DOHH2 (cell line): ENCODE measurements around the gene PODXL2.

Experiments used
- H3F3A ChIP-seq: fragments of 200-600 bp; sonication (generic), shearing (Covaris generic); 2 replicates; pipeline ENCODE4 v1.6.0; 2016; ENCODE audit warnings: antibody characterized with exemption, mild to moderate bottlenecking; ENCODE audit not compliant: control insufficient read depth, insufficient read depth
- H3K27ac ChIP-seq: fragments of 200-600 bp; sonication (generic); 2 replicates; pipeline ENCODE4 v1.5.1; 2014; ENCODE audit warnings: low read depth, mild to moderate bottlenecking, low read length, moderate library complexity
- H3K27me3 ChIP-seq: fragments of 200-600 bp; sonication (generic); 2 replicates; pipeline ENCODE4 v1.6.1; 2014; ENCODE audit warnings: mild to moderate bottlenecking, low read length, mixed read lengths; ENCODE audit not compliant: control insufficient read depth
- H3K36me3 ChIP-seq: fragments of 200-600 bp; sonication (generic); 2 replicates; pipeline ENCODE4 v1.6.1; 2014; ENCODE audit warnings: mild to moderate bottlenecking, low read length, moderate library complexity, mixed read lengths; ENCODE audit not compliant: control insufficient read depth
- H3K4me1 ChIP-seq: fragments of 200-600 bp; sonication (generic); 2 replicates; pipeline ENCODE4 v1.6.1; 2014; ENCODE audit warnings: mild to moderate bottlenecking, low read length, mixed read lengths; ENCODE audit not compliant: control insufficient read depth
- H3K4me2 ChIP-seq: fragments of 200-600 bp; sonication (generic); 2 replicates; pipeline ENCODE4 v1.6.0; 2014; ENCODE audit warnings: mild to moderate bottlenecking, low read length, moderate library complexity
- H3K4me3 ChIP-seq: fragments of 200-600 bp; sonication (generic); 2 replicates; pipeline ENCODE4 v1.5.1; 2014; ENCODE audit warnings: mild to moderate bottlenecking, low read length, mixed read lengths
- H3K79me2 ChIP-seq: fragments of 200-600 bp; sonication (generic); 2 replicates; pipeline ENCODE4 v1.6.1; 2014; ENCODE audit warnings: mild to moderate bottlenecking, low read length, mixed read lengths; ENCODE audit not compliant: control insufficient read depth
- H3K9me2 ChIP-seq: fragments of 200-600 bp; sonication (generic); replicated peaks from 2 replicates; pipeline ENCODE4 v1.6.1; 2014; ENCODE audit warnings: mild to moderate bottlenecking, low read length, mixed read lengths; ENCODE audit not compliant: control insufficient read depth
- H3K9me3 ChIP-seq: fragments of 200-600 bp; sonication (generic); 2 replicates; pipeline ENCODE4 v1.6.1; 2014; ENCODE audit warnings: antibody characterized with exemption, low read length, mixed read lengths; ENCODE audit not compliant: control insufficient read depth, insufficient read depth
- H4K20me1 ChIP-seq: fragments of 200-600 bp; sonication (generic); 2 replicates; pipeline ENCODE4 v1.6.0; 2014; ENCODE audit warnings: low read depth, mild to moderate bottlenecking, antibody characterized with exemption, low read length, moderate library complexity; ENCODE audit not compliant: control insufficient read depth, insufficient read depth
- CTCF ChIP-seq: fragments of 200-600 bp; sonication (generic); IDR thresholded peaks from one replicate; pipeline ENCODE4 v1.5.1; 2014; ENCODE audit warnings: antibody characterized with exemption, mild to moderate bottlenecking, low read depth, low read length; ENCODE audit not compliant: poor library complexity, severe bottlenecking
- EZH2phosphoT487 ChIP-seq: fragments of 200-600 bp; sonication (generic); IDR thresholded peaks from 2 replicates; pipeline ENCODE4 v1.6.1; 2017; ENCODE audit warnings: borderline replicate concordance, mild to moderate bottlenecking, antibody characterized with exemption, low read length, moderate library complexity, mixed read lengths

Gene PODXL2

GRCh38 chr3:127628426-127628787 lies 578 bp upstream of the PODXL2 start:
- no peak overlapping the region for H3K4me3 ChIP-seq
- H3K4me2 ChIP-seq: no peak overlapping the region
- no peak overlapping the region for H3K27ac ChIP-seq
- no peaks in the 10 kb centered on the region for H3K9me3 ChIP-seq
- H3K4me1 ChIP-seq: peaks cover 29% of the 10 kb centered on the region
- no peaks in the 10 kb centered on the region for H3K79me2 ChIP-seq
- H3F3A ChIP-seq: peaks cover 9% of the 10 kb centered on the region
- no peaks in the 10 kb centered on the region for H3K9me2 ChIP-seq
- no peaks in the 10 kb centered on the region for H3K27me3 ChIP-seq
- no peaks in the 10 kb centered on the region for H4K20me1 ChIP-seq
- H3K36me3 ChIP-seq: no peaks in the 10 kb centered on the region
- TF ChIP-seq EZH2phosphoT487: no peak
- no peak for TF ChIP-seq CTCF

- H3K9me2 ChIP-seq: no peaks in the 10 kb centered on the region
- H3K4me3 ChIP-seq: no peak overlapping the region
- H3K27me3 ChIP-seq: no peaks in the 10 kb centered on the region
- peaks cover 29% of the 10 kb centered on the region for H3K4me1 ChIP-seq
- no peak for TF ChIP-seq CTCF
- no peak for TF ChIP-seq EZH2phosphoT487
- peaks cover 4% of the 10 kb centered on the region; the same call in 1 of the 2 replicates for H3F3A ChIP-seq
- peak overlapping the region; percentile 34 for H3K4me2 ChIP-seq
- no peaks in the 10 kb centered on the region for H3K9me3 ChIP-seq
- no peak overlapping the region for H3K27ac ChIP-seq
- no peaks in the 10 kb centered on the region for H4K20me1 ChIP-seq
- no peaks in the 10 kb centered on the region for H3K36me3 ChIP-seq
- no peaks in the 10 kb centered on the region for H3K79me2 ChIP-seq
These were observed 750 bp downstream of the PODXL2 start for GRCh38 chr3:127629467-127630403.

GRCh38 chr3:127630811-127631714 lies 2.1 kb downstream of the PODXL2 start:
- Histone ChIP-seq H3K4me1 (peaks cover 19% of the 10 kb centered on the region), H3K79me2 (no peaks in the 10 kb centered on the region), H3K4me2 (no peak overlapping the region), H3K9me3 (no peaks in the 10 kb centered on the region), H3K27ac (no peak overlapping the region), H4K20me1 (no peaks in the 10 kb centered on the region), H3K27me3 (peaks cover 7% of the 10 kb centered on the region), H3K4me3 (no peak overlapping the region), H3K9me2 (no peaks in the 10 kb centered on the region), H3F3A (peaks cover 4% of the 10 kb centered on the region; the same call in 1 of the 2 replicates), H3K36me3 (no peaks in the 10 kb centered on the region)
- TF ChIP-seq CTCF: no peak
- no peak for TF ChIP-seq EZH2phosphoT487
